K562 (cell line): ENCODE measurements around the gene DESI1. TPM values are rescaled to one million over a fixed set of nuclear protein-coding genes. Genes with fewer than 3 reads are reported as not detected.
A peak's percentile ranks its signal among the peaks of the same experiment; 100 is the strongest.

Source experiments
- ATAC-seq: fragments of 200-7000 bp; cut with Tn5 transposase; 3 replicates; pipeline ENCODE4 v1.9.1; 2020; ENCODE audit warnings: moderate library complexity
- BruUV-seq: library from RNA; stranded (reverse); fragments of 400-500 nt; replicated peaks from 2 replicates; lab custom pipeline; 2021; lab: Mats Ljungman, UMichigan
- CTCF ChIA-PET: fragments of 300-600 bp; formaldehyde crosslinking; extraction: SDS; loops from one replicate; lab custom pipeline; 2021; ENCODE audit warnings: low intra/inter-chr PET ratio; lab: Yijun Ruan, JAX
- POLR2A ChIA-PET: fragments of 300-600, 350-650 bp; sonication (Branson Sonifier 250); formaldehyde crosslinking; extraction: SDS; loops from one replicate; lab custom pipeline; 2021; ENCODE audit warnings: antibody characterized with exemption, inconsistent platforms; lab: Yijun Ruan, JAX
- DNase-seq, 4 experiments: peaks; one replicate each; pipeline versions ENCODE4 v3.0.0 to v3.0.0-alpha.2; 2011 to 2018; ENCODE audit warnings: low spot score in 3 of 4, mixed read lengths in 3 of 4; ENCODE audit errors: extremely low read depth in 1 of 4
- FAIRE-seq: peaks from 2 replicates; lab custom pipeline; 2011; peaks lifted over from hg19 to GRCh38; lab: Jason Lieb, UNC
- H2AFZ ChIP-seq: 2 replicates; pipeline ENCODE4 v1.6.0; 2011; ENCODE audit warnings: low read depth, low read length, control low read depth, inconsistent platforms
- H3K27ac ChIP-seq: fragments of 200-600 bp; 3 replicates; pipeline ENCODE4 v1.8.0; 2011; ENCODE audit warnings: low read depth, mild to moderate bottlenecking, control low read depth, inconsistent platforms, low read length, moderate library complexity, mixed read lengths; ENCODE audit errors: extremely low read depth
- H3K27me3 ChIP-seq, 2 experiments: fragments of 300-600 bp in 1 of 2; 2 replicates in 1 of 2; 3 replicates in 1 of 2; pipeline versions ENCODE4 v1.6.0 to v1.8.0; 2011; ENCODE audit warnings: inconsistent platforms in 2 of 2, low read length in 2 of 2, mild to moderate bottlenecking in 1 of 2, mixed read lengths in 1 of 2, moderate library complexity in 1 of 2; ENCODE audit not compliant: control insufficient read depth in 2 of 2, insufficient read depth in 2 of 2
- H3K36me3 ChIP-seq: fragments of 300-600 bp; 3 replicates; pipeline ENCODE4 v1.8.0; 2011; ENCODE audit warnings: mild to moderate bottlenecking, low read length, inconsistent platforms; ENCODE audit not compliant: control insufficient read depth, insufficient read depth
- H3K4me1 ChIP-seq, 2 experiments: fragments of 200-600 bp in 1 of 2; replicated peaks in 1 of 2; 2 replicates in 1 of 2; 3 replicates in 1 of 2; pipeline versions ENCODE4 v1.5.1 to v1.8.0; 2011; ENCODE audit warnings: inconsistent platforms in 2 of 2, low read length in 2 of 2, mild to moderate bottlenecking in 1 of 2, mixed read lengths in 1 of 2, moderate library complexity in 1 of 2; ENCODE audit not compliant: control insufficient read depth in 2 of 2, insufficient read depth in 2 of 2
- H3K4me2 ChIP-seq: 2 replicates; pipeline ENCODE4 v1.6.1; 2011; ENCODE audit warnings: low read length, control low read depth, inconsistent platforms, mixed read lengths; ENCODE audit not compliant: insufficient read depth
- H3K4me3 ChIP-seq: fragments of 200-600 bp; sonication (generic), shearing (Covaris generic); 2 replicates; pipeline ENCODE4 v1.5.1; 2016; ENCODE audit warnings: control low read depth, inconsistent platforms
- H3K79me2 ChIP-seq: fragments of 200-600 bp; 3 replicates; pipeline ENCODE4 v1.8.0; 2011; ENCODE audit warnings: low read length, inconsistent platforms; ENCODE audit not compliant: control insufficient read depth, insufficient read depth
- H3K9ac ChIP-seq, 2 experiments: 2 replicates each; pipeline versions ENCODE4 v1.6.0 to v1.6.1; 2011; ENCODE audit warnings: low read depth in 2 of 2, low read length in 2 of 2, control low read depth in 1 of 2, inconsistent platforms in 1 of 2, mild to moderate bottlenecking in 1 of 2, mixed read lengths in 1 of 2; ENCODE audit not compliant: insufficient read depth in 1 of 2
- H3K9me1 ChIP-seq: one replicate; pipeline ENCODE4 v1.6.0; 2011; ENCODE audit warnings: inconsistent platforms, mild to moderate bottlenecking, low read length, moderate library complexity; ENCODE audit not compliant: control insufficient read depth, insufficient read depth
- H3K9me3 ChIP-seq: replicated peaks from 2 replicates; pipeline ENCODE4 v1.5.1; 2011; ENCODE audit warnings: low read depth, low read length, inconsistent platforms; ENCODE audit not compliant: control insufficient read depth, insufficient read depth
- H4K20me1 ChIP-seq: replicated peaks from 2 replicates; pipeline ENCODE4 v1.6.1; 2011; ENCODE audit warnings: low read length, inconsistent platforms, mixed read lengths; ENCODE audit not compliant: control insufficient read depth, insufficient read depth
- ARHGAP35 ChIP-seq: fragments of 450-650 bp; IDR thresholded peaks from 2 replicates; pipeline ENCODE4 v1.6.1; 2018; ENCODE audit not compliant: partially characterized antibody
- ASH1L ChIP-seq: fragments of 450-650 bp; IDR thresholded peaks from 2 replicates; pipeline ENCODE4 v1.6.1; 2018; ENCODE audit warnings: borderline replicate concordance, mild to moderate bottlenecking, low read depth; ENCODE audit not compliant: partially characterized antibody
- BCOR ChIP-seq: fragments of 450-650 bp; IDR thresholded peaks from 2 replicates; pipeline ENCODE4 v1.6.1; 2016
- CCAR2 ChIP-seq: fragments of 200-400 bp; formaldehyde crosslinking; IDR thresholded peaks from 2 replicates; pipeline ENCODE4 v1.6.1; 2017; ENCODE audit warnings: mild to moderate bottlenecking, low read depth, low read length
- ELF4 ChIP-seq: fragments of 450-650 bp; formaldehyde crosslinking; IDR thresholded peaks from 2 replicates; pipeline ENCODE4 v1.4.0; 2022; ENCODE audit warnings: missing genetic modification characterization
- ESRRA ChIP-seq: fragments of 450-650 bp; IDR thresholded peaks from 2 replicates; pipeline ENCODE4 v1.6.1; 2014; ENCODE audit warnings: low read depth, mild to moderate bottlenecking, moderate library complexity, borderline replicate concordance
- FOXK2 ChIP-seq, 2 experiments: fragments of 450-650 bp; IDR thresholded peaks in 1 of 2; conservative IDR thresholded peaks in 1 of 2; 2 replicates each; pipeline ENCODE4 v1.6.1; 2016; ENCODE audit warnings: low read depth in 2 of 2, mild to moderate bottlenecking in 1 of 2
- ILK ChIP-seq: fragments of 450-650 bp; IDR thresholded peaks from 2 replicates; pipeline ENCODE4 v1.6.1; 2016; ENCODE audit warnings: missing genetic modification characterization, low read depth, mild to moderate bottlenecking, missing compliant biosample characterization, moderate library complexity, borderline replicate concordance
- KDM1A ChIP-seq, 2 experiments: fragments of 450-650 bp; IDR thresholded peaks; 2 replicates each; pipeline ENCODE4 v1.6.1; 2016; ENCODE audit warnings: mild to moderate bottlenecking in 2 of 2
- PHF8 ChIP-seq: fragments of 200-600 bp; sonication (generic); IDR thresholded peaks from 2 replicates; pipeline ENCODE4 v1.6.1; 2012; ENCODE audit warnings: mixed run types, mild to moderate bottlenecking, inconsistent platforms, low read length, moderate library complexity, borderline replicate concordance
- PTBP1 ChIP-seq: fragments of 200-400 bp; formaldehyde crosslinking; IDR thresholded peaks from 2 replicates; pipeline ENCODE4 v1.6.1; 2017; ENCODE audit warnings: low read depth, low read length
- PTRF ChIP-seq: fragments of 450-650 bp; IDR thresholded peaks from 2 replicates; pipeline ENCODE4 v1.6.1; 2016; ENCODE audit warnings: mild to moderate bottlenecking, missing genetic modification characterization, missing compliant biosample characterization
- RBFOX2 ChIP-seq: fragments of 200-400 bp; formaldehyde crosslinking; IDR thresholded peaks from 2 replicates; pipeline ENCODE4 v1.6.1; 2017; ENCODE audit warnings: low read depth, mild to moderate bottlenecking, low read length, moderate library complexity
- RBM25 ChIP-seq: fragments of 200-400 bp; formaldehyde crosslinking; IDR thresholded peaks from 2 replicates; pipeline ENCODE4 v1.6.1; 2018; ENCODE audit warnings: low read length, low read depth, moderate library complexity; ENCODE audit not compliant: severe bottlenecking
- RFX5 ChIP-seq: IDR thresholded peaks from 2 replicates; pipeline ENCODE4 v1.6.1; 2011; ENCODE audit warnings: low read depth, mild to moderate bottlenecking, improper control_type of control experiment, low read length
- SUPT5H ChIP-seq: fragments of 450-650 bp; IDR thresholded peaks from 2 replicates; pipeline ENCODE4 v1.6.1; 2016
- TCF7L2 ChIP-seq: fragments of 150-350 bp; IDR thresholded peaks from 2 replicates; pipeline ENCODE4 v1.6.1; 2016; ENCODE audit warnings: low read depth, mild to moderate bottlenecking, low read length, moderate library complexity
- THRAP3 ChIP-seq: fragments of 450-650 bp; IDR thresholded peaks from 2 replicates; pipeline ENCODE4 v1.6.1; 2016; ENCODE audit warnings: mild to moderate bottlenecking, inconsistent platforms, borderline replicate concordance
- ZFP36 ChIP-seq: fragments of 150-350 bp; IDR thresholded peaks from 2 replicates; pipeline ENCODE4 v1.6.1; 2018; ENCODE audit warnings: low read length, low read depth; ENCODE audit not compliant: partially characterized antibody
- ZNF277 ChIP-seq: fragments of 250-450 bp; sonication (Bioruptor Pico); IDR thresholded peaks from 2 replicates; pipeline ENCODE4 v1.8.0; 2022; ENCODE audit warnings: inconsistent platforms, mild to moderate bottlenecking, moderate library complexity, borderline replicate concordance
- ZNF444 ChIP-seq: fragments of 250-450 bp; sonication (Bioruptor Pico); IDR thresholded peaks from 2 replicates; pipeline ENCODE4 v1.4.0; 2020; ENCODE audit warnings: mild to moderate bottlenecking, moderate library complexity
- WGBS: fragments of 100-300 bp; shearing (Covaris generic); methylation state at CpG from one replicate; pipeline ENCODE4 v1.1.6; 2016; ENCODE audit warnings: low coverage, mixed read lengths; ENCODE audit not compliant: insufficient coverage; ENCODE audit errors: missing lambda C conversion rate; 5-methylcytosine and 5-hydroxymethylcytosine counted together
- in situ Hi-C: fragments of 300-500 bp; cut with MboI; formaldehyde crosslinking; loops from 4 replicates; pipeline ENCODE4 v1.15.0; 2018; ENCODE audit warnings: inconsistent platforms, mixed read lengths
- intact Hi-C: fragments of 100-400 bp; cut with micrococcal nuclease; formaldehyde crosslinking; loops from 2 replicates; pipeline ENCODE4 v1.14.2; 2022
- polyA plus RNA-seq, 8 experiments: library from polyadenylated mRNA; depleted of rRNA in 4 of 8; stranded (reverse) in 5 of 8; unstranded in 3 of 8; fragments of >200 nt; fragmentation: Nextera tagmentation in 2 of 8; fragmentation: Illumina TruSeq in 1 of 8; extraction: Ambion mirVana in 2 of 8; extraction: Trizol in 1 of 8; gene quantifications; 2 replicates each; pipeline versions ENCODE4 v1.2.1 to v1.2.3, GENCODE V29; 2011 to 2014; ENCODE audit warnings: inconsistent platforms in 1 of 8, missing spikeins in 1 of 8
- total RNA-seq, 7 experiments: library from RNA; depleted of rRNA in 6 of 7; stranded (reverse); fragments of >200 nt in 6 of 7; fragmentation: Illumina TruSeq in 2 of 7; extraction: Trizol in 2 of 7; gene quantifications; 2 replicates each; pipeline versions ENCODE4 v1.2.1 to v1.2.3, GENCODE V29; 2011 to 2021; ENCODE audit warnings: low replicate concordance in 1 of 7

The DESI1 gene
- total and polyA plus RNA-seq, 9 of the 15 experiments (the other 6 are each of a cell fraction or from before 2014, with no cell fraction given) = 7.2 to 45.9 (median 29.8) TPM

GRCh38 chr22:41579297-41579996, 41.4 kb downstream of the DESI1 start:
- Histone ChIP-seq H3K36me3 (peaks cover 21% of the 10 kb centered on the region; the same call in 2 of the 3 replicates), H3K79me2 (no peaks in the 10 kb centered on the region), H3K4me3 (no peak overlapping the region), H3K9me1 (no peaks in the 10 kb centered on the region), H3K4me2 (no peak overlapping the region), H3K9me3 (no peaks in the 10 kb centered on the region), H3K27me3 (no peaks in the 10 kb centered on the region), H4K20me1 (no peaks in the 10 kb centered on the region; the same call in 1 of the 2 replicates), H3K9ac (peak overlapping the region in 1 of 2 experiments; percentile 68; a peak in 2 of 4 replicates), H3K27ac (no peak overlapping the region), H3K4me1 (peaks cover 0 to 30% of the 10 kb centered on the region in 2 experiments; a peak in 2 of 5 replicates), H2AFZ (no peak overlapping the region)
- ATAC-seq = no peak
- no peak for FAIRE-seq
- DNase-seq = no peak
- WGBS = 89% methylated on average over 9 of the region's 12 CpGs
- POLR2A ChIA-PET = interaction anchor here (0.6 to 1.1 kb wide), 4 partner anchors 10 to 490 kb away, joined by 3 to 4 read pairs (median 3); partner anchors contain the start of gene PMM1
- CTCF ChIA-PET = no interaction called here
- in situ Hi-C loops (no loop called here), intact Hi-C loops (no loop called here)
- BruUV-seq = no TSS peak
- TF ChIP-seq ZNF444 (no peak), ZFP36 (peak; percentile 76), RBFOX2 (peak; percentile 13; the same call in 1 of the 2 replicates), ILK (no peak), KDM1A (IDR thresholded peaks at IDR 0.05) (peak in 1 of 2 experiments; percentile 23; a peak in 1 of 4 replicates), FOXK2 (conservative IDR thresholded peaks at IDR 0.05 in 1 of 2, IDR thresholded peaks at IDR 0.05 in 1 of 2; ENCODE audit: low read depth in 2 of 2) (no peak), ELF4 (CRISPR knock-in tag) (no peak), ESRRA (no peak), ASH1L (no peak), PHF8 (no peak), ZNF277 (CRISPR knock-in tag) (no peak), PTBP1 (0 out of 2 replicates have a peak, but pooled peaks have one; percentile 32), TCF7L2 (no peak), RFX5 (no peak), THRAP3 (no peak), ARHGAP35 (no peak), CCAR2 (no peak), SUPT5H (no peak), PTRF (no peak), RBM25 (peak; percentile 65), BCOR (peak; percentile 47; the same call in 1 of the 2 replicates)
